Spinal cord (tissue), 10 donors: ENCODE results near the gene FOLR2. TPM values are rescaled to one million over a fixed set of nuclear protein-coding genes. Genes with fewer than 3 reads are reported as not detected.
"Not testable (repeated sequence)": the region's sequence is repeated elsewhere in the genome, so short reads cannot be mapped to it uniquely, and the experiment has no call there.

Source experiments
- DNase-seq, 6 donors: peaks; one replicate each; pipeline versions ENCODE4 v3.0.0 to v3.0.0-alpha.2; 2013 to 2015; ENCODE audit warnings: low spot score in 6 of 6, low read depth in 4 of 6
- H3K27ac ChIP-seq: one replicate; pipeline ENCODE4 v1.5.1; 2013; ENCODE audit warnings: low read depth, low read length, control low read depth
- H3K27me3 ChIP-seq: one replicate; pipeline ENCODE4 v1.6.1; 2013; ENCODE audit warnings: low read length; ENCODE audit not compliant: control insufficient read depth, insufficient read depth
- H3K36me3 ChIP-seq: one replicate; pipeline ENCODE4 v1.6.1; 2013; ENCODE audit warnings: low read length; ENCODE audit not compliant: control insufficient read depth, insufficient read depth
- H3K4me1 ChIP-seq: one replicate; pipeline ENCODE4 v1.6.1; 2013; ENCODE audit warnings: low read length; ENCODE audit not compliant: control insufficient read depth, insufficient read depth
- H3K4me3 ChIP-seq: one replicate; pipeline ENCODE4 v1.5.1; 2013; ENCODE audit warnings: low read depth, low read length, control low read depth
- H3K9me3 ChIP-seq: one replicate; pipeline ENCODE4 v1.6.1; 2013; ENCODE audit warnings: low read length; ENCODE audit not compliant: control insufficient read depth, insufficient read depth
- WGBS: methylation state at CpG from one replicate; pipeline ENCODE4 v1.1.5; 2013; ENCODE audit warnings: missing lambda C conversion rate; ENCODE audit not compliant: insufficient coverage; 5-methylcytosine and 5-hydroxymethylcytosine counted together
- polyA plus RNA-seq, 2 donors: library from polyadenylated mRNA; unstranded; fragments of 120-200 nt; gene quantifications; one replicate each; pipeline ENCODE4 v1.2.1, GENCODE V29; 2013; ENCODE audit not compliant: insufficient read length in 2 of 2
- total RNA-seq, 2 donors: library from RNA; depleted of rRNA in 1 of 2; stranded (reverse); fragments of 120-200 nt in 1 of 2; fragments of >200 nt in 1 of 2; gene quantifications; one replicate each; pipeline versions ENCODE4 v1.2.3 to v1.2.4, GENCODE V29; 2013 to 2014
- donor health status: healthy.

Gene FOLR2
- total and polyA plus RNA-seq, 4 donors: 14.1 to 34.1 (median 19.1) TPM

DNA sequence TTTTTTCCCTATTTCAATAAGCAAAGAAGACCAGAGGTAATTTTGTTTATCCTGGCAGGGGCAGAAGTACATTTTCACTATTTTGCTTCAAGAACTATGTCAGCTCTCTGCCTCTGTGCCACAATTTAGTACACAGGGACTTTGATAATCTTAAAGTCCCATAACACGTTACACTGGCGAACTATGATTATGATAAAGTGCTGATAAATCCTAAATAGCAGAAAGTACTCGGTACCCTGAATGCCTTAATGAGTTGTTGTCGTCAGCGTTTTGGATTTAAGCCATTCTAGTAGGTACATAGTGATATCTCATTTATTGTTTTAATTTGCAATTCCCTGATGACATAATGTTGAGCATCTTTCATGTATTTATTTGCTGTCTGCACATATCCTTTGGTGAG, 44.0 kb downstream of the FOLR2 start:
- H3K27me3 ChIP-seq: no peaks in the 10 kb centered on the region
- H3K4me3 ChIP-seq: no peak overlapping the region
- DNase-seq: no peak
- no peaks in the 10 kb centered on the region for H3K4me1 ChIP-seq
- no peaks in the 10 kb centered on the region for H3K36me3 ChIP-seq
- WGBS: no CpG with 5 or more reads among the region's 5 CpGs
- H3K27ac ChIP-seq: no peak overlapping the region
- no peaks in the 10 kb centered on the region for H3K9me3 ChIP-seq

GRCh38 chr11:72263361-72263760, 46.8 kb downstream of the FOLR2 start:
- WGBS: 57% methylated on average over 1 of the region's 4 CpGs
- no peak overlapping the region for H3K27ac ChIP-seq
- H3K27me3 ChIP-seq: no peaks in the 10 kb centered on the region
- H3K36me3 ChIP-seq: no peaks in the 10 kb centered on the region
- H3K9me3 ChIP-seq: no peaks in the 10 kb centered on the region
- no peaks in the 10 kb centered on the region for H3K4me1 ChIP-seq
- no peak overlapping the region for H3K4me3 ChIP-seq
- DNase-seq: no peak

DNA sequence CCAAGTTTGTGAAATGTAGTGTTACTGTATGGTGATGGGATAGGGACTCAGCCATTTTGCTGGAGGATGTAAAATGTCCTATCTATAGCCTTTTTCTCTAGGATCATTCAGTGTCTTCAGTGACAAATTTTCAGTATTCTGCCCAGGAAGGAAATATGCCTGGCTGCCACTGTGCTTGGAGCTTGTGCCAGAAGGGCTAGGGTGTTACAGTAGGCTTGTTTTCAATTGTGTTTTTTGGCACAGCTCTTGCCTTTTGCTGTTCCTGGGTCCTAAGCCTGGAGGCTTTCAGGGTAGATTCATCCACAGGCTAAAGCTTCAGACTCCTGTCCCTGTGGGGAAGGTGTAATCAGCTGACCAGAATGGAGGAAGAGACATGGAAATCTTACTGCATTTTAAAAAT, 49.4 kb downstream of the FOLR2 start:
- H3K9me3 ChIP-seq: no peaks in the 10 kb centered on the region
- no peaks in the 10 kb centered on the region for H3K27me3 ChIP-seq
- no peaks in the 10 kb centered on the region for H3K4me1 ChIP-seq
- no peak overlapping the region for H3K27ac ChIP-seq
- peak in 1 of 6 donors; percentile 34 for DNase-seq
- no peaks in the 10 kb centered on the region for H3K36me3 ChIP-seq
- H3K4me3 ChIP-seq: no peak overlapping the region

- DNase-seq, H3K4me1 ChIP-seq, H3K36me3 ChIP-seq, H3K9me3 ChIP-seq, H3K27me3 ChIP-seq, H3K4me3 ChIP-seq, H3K27ac ChIP-seq: not testable (repeated sequence)
- 100% methylated on average over 2 of the region's 5 CpGs for WGBS
Measured at GRCh38 chr11:72266960-72267359, 50.4 kb downstream of the FOLR2 start.

- WGBS: 80% methylated on average over 1 of the region's 2 CpGs
- H3K27me3 ChIP-seq: no peaks in the 10 kb centered on the region
Measured at GRCh38 chr11:72267956-72268617, 51.5 kb downstream of the FOLR2 start.

More at GRCh38 chr11:72267956-72268617, 51.5 kb downstream of the FOLR2 start:
- no peak overlapping the region for H3K4me3 ChIP-seq
- H3K4me1 ChIP-seq: no peaks in the 10 kb centered on the region
- H3K36me3 ChIP-seq: no peaks in the 10 kb centered on the region
- H3K9me3 ChIP-seq: no peaks in the 10 kb centered on the region
- H3K27ac ChIP-seq: no peak overlapping the region
- no peak for DNase-seq

Other genes starting within 250 kb of the FOLR2 start
- gene IL18BP, start 217.9 kb upstream of the FOLR2 start, total RNA-seq: 1 to 10 TPM; 3.8 to 4.4 TPM
- 10 to 100 TPM; 12.0 to 14.3 TPM for gene IL18BP, start 217.9 kb upstream of the FOLR2 start, polyA plus RNA-seq
- gene NUMA1, start 136.3 kb upstream of the FOLR2 start, total RNA-seq: 100 to 1,000 TPM; 104 to 164 TPM
- 100 to 1,000 TPM; 166 to 187 TPM for gene NUMA1, start 136.3 kb upstream of the FOLR2 start, polyA plus RNA-seq
- 10 to 100 TPM; 11.6 to 24.7 TPM for gene LRRC51, start 135.9 kb upstream of the FOLR2 start, total RNA-seq
- 10 to 100 TPM; 27.2 to 31.9 TPM for gene LRRC51, start 135.9 kb upstream of the FOLR2 start, polyA plus RNA-seq
- 10 to 100 TPM; 43.6 to 81.4 TPM for gene LAMTOR1, start 113.5 kb upstream of the FOLR2 start, total RNA-seq
- 100 to 1,000 TPM; 138 to 144 TPM for gene LAMTOR1, start 113.5 kb upstream of the FOLR2 start, polyA plus RNA-seq
- not detected for gene TOMT, start 110.9 kb upstream of the FOLR2 start, total RNA-seq
- not detected for gene TOMT, start 110.9 kb upstream of the FOLR2 start, polyA plus RNA-seq
- gene ANAPC15, start 104.1 kb upstream of the FOLR2 start, total RNA-seq: 10 to 100 TPM; 10.0 to 39.2 TPM
- gene ANAPC15, start 104.1 kb upstream of the FOLR2 start, polyA plus RNA-seq: 10 to 100 TPM; 53.2 to 54.8 TPM
- gene FOLR3, start 81.1 kb upstream of the FOLR2 start, total RNA-seq: under 1 TPM in 1 of 2 donors, not detected in 1; 0.89 TPM
- not detected for gene FOLR3, start 81.1 kb upstream of the FOLR2 start, polyA plus RNA-seq
- 100 to 1,000 TPM in 1 of 2 donors, 1 to 10 TPM in 1; 1.9 to 172 TPM for gene FOLR1, start 24.7 kb upstream of the FOLR2 start, total RNA-seq
- 1 to 10 TPM; 3.4 to 4.7 TPM for gene FOLR1, start 24.7 kb upstream of the FOLR2 start, polyA plus RNA-seq
- gene INPPL1, start 8.0 kb downstream of the FOLR2 start, total RNA-seq: 10 to 100 TPM; 34.1 to 89.8 TPM
- gene INPPL1, start 8.0 kb downstream of the FOLR2 start, polyA plus RNA-seq: 100 to 1,000 TPM; 134 to 147 TPM
- under 1 TPM in 1 of 2 donors, not detected in 1; 0.17 TPM for gene PHOX2A, start 27.4 kb downstream of the FOLR2 start, total RNA-seq
- gene PHOX2A, start 27.4 kb downstream of the FOLR2 start, polyA plus RNA-seq: 1 to 10 TPM; 1.7 to 1.8 TPM
- gene CLPB, start 217.7 kb downstream of the FOLR2 start, total RNA-seq: 10 to 100 TPM; 26.5 to 66.0 TPM
- 10 to 100 TPM; 24.4 to 28.3 TPM for gene CLPB, start 217.7 kb downstream of the FOLR2 start, polyA plus RNA-seq